HCT116 (cell line): ENCODE results near the gene PRMT7. TPM values are rescaled to one million over a fixed set of nuclear protein-coding genes. Genes with fewer than 3 reads are reported as not detected.

Experiments
- ATAC-seq: fragments of 200-7000 bp; cut with Tn5 transposase; 2 replicates; pipeline ENCODE4 v1.9.1; 2020; ENCODE audit warnings: mild to moderate bottlenecking, moderate library complexity
- BruUV-seq: library from RNA; stranded (reverse); fragments of 400-500 nt; replicated peaks from 2 replicates; lab custom pipeline; 2021; lab: Mats Ljungman, UMichigan
- CTCF ChIA-PET: fragments of 300-600 bp; sonication (Branson Sonifier 250); formaldehyde crosslinking; loops from one replicate; lab custom pipeline; 2021; ENCODE audit warnings: antibody characterized with exemption; lab: Charles Lee
- POLR2A ChIA-PET: fragments of 300-600, 350-600 bp; sonication (Branson Sonifier 250); formaldehyde crosslinking; loops from one replicate; lab custom pipeline; 2021; ENCODE audit warnings: antibody characterized with exemption; lab: Charles Lee
- RAD21 ChIA-PET, 2 experiments: fragments of 300-600 bp; sonication (Branson Sonifier 250); formaldehyde crosslinking; loops; one replicate each; lab custom pipeline; 2023; ENCODE audit warnings: low total read pairs in 2 of 2; ENCODE audit not compliant: uncharacterized antibody in 2 of 2, unreplicated experiment in 2 of 2, low non-redundant PET in 1 of 2; lab: Charles Lee
- DNase-seq: peaks from one replicate; pipeline ENCODE4 v3.0.0-alpha.2; 2010; ENCODE audit warnings: low read depth, low spot score
- H2AFZ ChIP-seq: fragments of 200-600 bp; shearing (Covaris generic), sonication (generic); 2 replicates; pipeline ENCODE4 v1.6.1; 2017; ENCODE audit warnings: low read depth, mixed run types, mixed read lengths, antibody characterized with exemption, low read length; ENCODE audit not compliant: poor library complexity, severe bottlenecking
- H3K27ac ChIP-seq: 2 replicates; pipeline ENCODE4 v1.5.1; 2012; ENCODE audit warnings: low read depth, low read length
- H3K27me3 ChIP-seq: fragments of 200-600 bp; sonication (generic); 2 replicates; pipeline ENCODE4 v1.6.1; 2016; ENCODE audit warnings: mixed run types, low read length, mixed read lengths; ENCODE audit not compliant: insufficient read depth
- H3K36me3 ChIP-seq, 2 experiments: fragments of 200-500 bp in 1 of 2; fragments of 200-600 bp in 1 of 2; sonication (Bioruptor generic) in 1 of 2; sonication (generic) in 1 of 2; 2 replicates each; pipeline versions ENCODE4 v1.5.1 to v1.6.1; 2014 to 2016; ENCODE audit warnings: low read length in 2 of 2, inconsistent platforms in 1 of 2, mixed read lengths in 1 of 2, mixed run types in 1 of 2; ENCODE audit not compliant: insufficient read depth in 2 of 2, control insufficient read depth in 1 of 2
- H3K4me1 ChIP-seq, 2 experiments: fragments of 200-600 bp in 1 of 2; sonication (generic) in 1 of 2; 2 replicates each; pipeline versions ENCODE4 v1.5.1 to v1.6.1; 2012 to 2017; ENCODE audit warnings: low read length in 2 of 2, inconsistent platforms in 1 of 2, mild to moderate bottlenecking in 1 of 2, mixed read lengths in 1 of 2, mixed run types in 1 of 2, moderate library complexity in 1 of 2; ENCODE audit not compliant: insufficient read depth in 2 of 2, control insufficient read depth in 1 of 2
- H3K4me2 ChIP-seq: fragments of 200-600 bp; sonication (generic); 2 replicates; pipeline ENCODE4 v1.6.1; 2017; ENCODE audit warnings: mixed run types, low read length, mixed read lengths
- H3K4me3 ChIP-seq, 2 experiments: fragments of 200-600 bp in 1 of 2; sonication (generic) in 1 of 2; replicated peaks in 1 of 2; 2 replicates each; pipeline ENCODE4 v1.5.1; 2011 to 2016; ENCODE audit warnings: low read length in 2 of 2, control low read depth in 1 of 2, low read depth in 1 of 2, mild to moderate bottlenecking in 1 of 2, mixed read lengths in 1 of 2, mixed run types in 1 of 2
- H3K79me2 ChIP-seq: fragments of 200-600 bp; sonication (generic); 2 replicates; pipeline ENCODE4 v1.6.1; 2017; ENCODE audit warnings: mild to moderate bottlenecking, mixed run types, low read length, moderate library complexity, mixed read lengths; ENCODE audit not compliant: insufficient read depth
- H3K9ac ChIP-seq: fragments of 200-600 bp; sonication (generic); 2 replicates; pipeline ENCODE4 v1.6.1; 2016; ENCODE audit warnings: low read length, mixed read lengths
- H3K9me2 ChIP-seq: fragments of 200-600 bp; sonication (generic), shearing (Covaris generic); 2 replicates; pipeline ENCODE4 v1.6.1; 2017; ENCODE audit warnings: mixed run types, mild to moderate bottlenecking, moderate library complexity; ENCODE audit not compliant: insufficient read depth
- H3K9me3 ChIP-seq, 2 experiments: fragments of 200-500 bp in 1 of 2; fragments of 200-600 bp in 1 of 2; sonication (Bioruptor generic) in 1 of 2; sonication (generic) in 1 of 2; 2 replicates each; pipeline ENCODE4 v1.6.1; 2014 to 2017; ENCODE audit warnings: low read length in 2 of 2, mixed read lengths in 2 of 2, inconsistent platforms in 1 of 2, low read depth in 1 of 2, mild to moderate bottlenecking in 1 of 2, mixed run types in 1 of 2, moderate library complexity in 1 of 2; ENCODE audit not compliant: control insufficient read depth in 1 of 2, insufficient read depth in 1 of 2
- H4K20me1 ChIP-seq: fragments of 200-600 bp; sonication (generic), shearing (Covaris generic); 2 replicates; pipeline ENCODE4 v1.6.1; 2017; ENCODE audit warnings: mixed run types, mild to moderate bottlenecking, moderate library complexity; ENCODE audit not compliant: insufficient read depth
- CEBPB ChIP-seq: IDR thresholded peaks from 2 replicates; pipeline ENCODE4 v1.6.1; 2012; ENCODE audit warnings: low read depth
- EZH2 ChIP-seq: fragments of 200-600 bp; sonication (generic); IDR thresholded peaks from 2 replicates; pipeline ENCODE4 v1.6.1; 2017; ENCODE audit warnings: antibody characterized with exemption, mixed run types
- MAX ChIP-seq: IDR thresholded peaks from 2 replicates; pipeline ENCODE4 v1.6.1; 2012
- REST ChIP-seq: IDR thresholded peaks from 2 replicates; pipeline ENCODE4 v1.6.1; 2012; ENCODE audit warnings: low read depth
- SIN3A ChIP-seq: IDR thresholded peaks from 2 replicates; pipeline ENCODE4 v1.6.1; 2012; ENCODE audit warnings: low read depth
- SP1 ChIP-seq: IDR thresholded peaks from 2 replicates; pipeline ENCODE4 v1.6.1; 2012; ENCODE audit warnings: low read depth
- SRF ChIP-seq: IDR thresholded peaks from 2 replicates; pipeline ENCODE4 v1.6.1; 2012; ENCODE audit warnings: low read depth
- TCF7L2 ChIP-seq: IDR thresholded peaks from 2 replicates; pipeline ENCODE4 v1.7.0; 2011; ENCODE audit warnings: borderline replicate concordance, inconsistent platforms; ENCODE audit not compliant: insufficient read depth, insufficient read length; ENCODE audit errors: extremely low read depth
- ZBTB33 ChIP-seq: IDR thresholded peaks from 2 replicates; pipeline ENCODE4 v1.6.1; 2011; ENCODE audit warnings: mild to moderate bottlenecking, low read length, moderate library complexity; ENCODE audit not compliant: insufficient replicate concordance; ENCODE audit errors: extremely low read depth
- ZNF274 ChIP-seq: fragments of 200-500 bp; sonication (Bioruptor generic); IDR thresholded peaks from 2 replicates; pipeline ENCODE4 v1.6.1; 2014; ENCODE audit warnings: mild to moderate bottlenecking, low read depth, low read length, inconsistent platforms
- intact Hi-C: fragments of 100-400 bp; cut with micrococcal nuclease; formaldehyde crosslinking; loops from 2 replicates; pipeline ENCODE4 v1.10.0; 2022
- total RNA-seq: library from RNA; stranded (reverse); gene quantifications from one replicate; pipeline ENCODE4 v1.2.1, GENCODE V29; 2021; ENCODE audit not compliant: unreplicated experiment

The PRMT7 gene
- total RNA-seq, 1 experiment from 2014 or later, result 34.4 TPM

- Histone ChIP-seq H2AFZ (no peak overlapping the region), H3K4me1 (peaks cover 7 to 17% of the 10 kb centered on the region in 2 experiments; a peak in 3 of 4 replicates), H3K27ac (peak overlapping the region; percentile 70), H3K36me3 (peaks cover 12 to 14% of the 10 kb centered on the region in 2 experiments; a peak in 2 of 4 replicates), H3K9ac (peak overlapping the region; percentile 84), H4K20me1 (no peaks in the 10 kb centered on the region), H3K9me3 (no peaks in the 10 kb centered on the region), H3K4me3 (peak overlapping the region; percentile 96 to 97), H3K9me2 (no peaks in the 10 kb centered on the region), H3K27me3 (no peaks in the 10 kb centered on the region), H3K4me2 (peak overlapping the region; percentile 88), H3K79me2 (peaks cover 88% of the 10 kb centered on the region)
- ChIA-PET RAD21 (interaction anchor here in 1 of 2 experiments (0.9 to 1.0 kb wide), 2 partner anchors 46 to 48 kb away, joined by 3 to 5 read pairs; partner anchors contain the start of gene SLC7A6), CTCF (interaction anchor here (0.7 to 1.4 kb wide), 6 partner anchors 15 to 427 kb away, joined by 3 to 5 read pairs (median 4); partner anchors contain the start of gene SLC7A6), POLR2A (interaction anchor here (0.8 to 1.4 kb wide), 4 partner anchors 9 to 46 kb away, joined by 4 to 6 read pairs (median 4); partner anchors contain the start of gene SLC7A6)
- no peak for DNase-seq
- TF ChIP-seq ZBTB33, result no peak
- no peak for TF ChIP-seq EZH2
- ATAC-seq, result peak; percentile 58
- intact Hi-C loops, result loop anchor here (2.0 to 5.0 kb wide), 2 partner anchors 43 to 76 kb away; no protein-coding TSS in a partner anchor
- BruUV-seq, result TSS peak; percentile 64
Measured at GRCh38 chr16:68310437-68310773, 414 bp upstream of the PRMT7 start.

GRCh38 chr16:68313116-68313515 is 2.3 kb downstream of the PRMT7 start:
- no peak for ATAC-seq
- peaks cover 7 to 17% of the 10 kb centered on the region in 2 experiments; a peak in 3 of 4 replicates for H3K4me1 ChIP-seq
- no peaks in the 10 kb centered on the region for H4K20me1 ChIP-seq
- H3K4me3 ChIP-seq, result no peak overlapping the region
- H3K79me2 ChIP-seq, result peaks cover 73% of the 10 kb centered on the region
- ChIA-PET POLR2A (no interaction called here), CTCF (no interaction called here), RAD21 (no interaction called here)
- H3K4me2 ChIP-seq, result no peak overlapping the region
- H3K9ac ChIP-seq, result no peak overlapping the region
- TSS peak; percentile 19 for BruUV-seq
- H2AFZ ChIP-seq, result no peak overlapping the region
- H3K9me3 ChIP-seq, result no peaks in the 10 kb centered on the region
- H3K27ac ChIP-seq, result no peak overlapping the region
- H3K36me3 ChIP-seq, result peaks cover 8 to 14% of the 10 kb centered on the region in 2 experiments; a peak in 2 of 4 replicates
- intact Hi-C loops, result loop anchor here (5.0 kb wide), 1 partner anchor 46 kb away; no protein-coding TSS in a partner anchor
- no peaks in the 10 kb centered on the region for H3K9me2 ChIP-seq
- no peak for DNase-seq
- H3K27me3 ChIP-seq, result no peaks in the 10 kb centered on the region
- no peak for TF ChIP-seq TCF7L2
- no peak for TF ChIP-seq REST
- TF ChIP-seq SRF, result no peak
- no peak for TF ChIP-seq MAX
- TF ChIP-seq SIN3A, result no peak
- TF ChIP-seq CEBPB, result no peak
- no peak for TF ChIP-seq ZNF274
- no peak for TF ChIP-seq ZBTB33
- TF ChIP-seq SP1, result no peak
